Karpas-422 (cell line): ENCODE measurements around the gene EHF. TPM values are rescaled to one million over a fixed set of nuclear protein-coding genes. Genes with fewer than 3 reads are reported as not detected.

ENCODE experiments used
- DNase-seq: peaks from one replicate; pipeline ENCODE4 v3.0.0-alpha.2; 2015
- H2AFZ ChIP-seq: fragments of 200-600 bp; sonication (generic); 2 replicates; pipeline ENCODE4 v1.6.1; 2014; ENCODE audit warnings: antibody characterized with exemption, low read length, mixed read lengths
- H3K27ac ChIP-seq: fragments of 200-600 bp; sonication (generic); 2 replicates; pipeline ENCODE4 v1.5.1; 2014; ENCODE audit warnings: mild to moderate bottlenecking, low read length, moderate library complexity
- H3K27me3 ChIP-seq: fragments of 200-600 bp; sonication (generic); 2 replicates; pipeline ENCODE4 v1.6.1; 2014; ENCODE audit warnings: low read length, mixed read lengths
- H3K36me3 ChIP-seq: fragments of 200-600 bp; sonication (generic); 2 replicates; pipeline ENCODE4 v1.6.1; 2014; ENCODE audit warnings: low read length, mixed read lengths; ENCODE audit not compliant: insufficient read depth
- H3K4me1 ChIP-seq: fragments of 200-600 bp; sonication (generic); 2 replicates; pipeline ENCODE4 v1.6.1; 2014; ENCODE audit warnings: mild to moderate bottlenecking, low read length, mixed read lengths
- H3K4me2 ChIP-seq: fragments of 200-600 bp; sonication (generic); 2 replicates; pipeline ENCODE4 v1.6.1; 2014; ENCODE audit warnings: low read length, low read depth, mild to moderate bottlenecking; ENCODE audit not compliant: poor library complexity, severe bottlenecking
- H3K4me3 ChIP-seq: fragments of 200-600 bp; sonication (generic); 2 replicates; pipeline ENCODE4 v1.5.1; 2014; ENCODE audit warnings: mild to moderate bottlenecking, antibody characterized with exemption, low read length, mixed read lengths
- H3K79me2 ChIP-seq: fragments of 200-600 bp; sonication (generic); 2 replicates; pipeline ENCODE4 v1.6.1; 2014; ENCODE audit warnings: mild to moderate bottlenecking, low read length, mixed read lengths
- H3K9ac ChIP-seq: fragments of 200-600 bp; sonication (generic); 2 replicates; pipeline ENCODE4 v1.6.0; 2014; ENCODE audit warnings: low read length
- H3K9me2 ChIP-seq: fragments of 200-600 bp; sonication (generic), shearing (Covaris generic); replicated peaks from 2 replicates; pipeline ENCODE4 v1.6.0; 2014; ENCODE audit warnings: mild to moderate bottlenecking, low read length, moderate library complexity; ENCODE audit not compliant: insufficient read depth
- H3K9me3 ChIP-seq: fragments of 300-700, 200-600 bp; sonication (generic); 2 replicates; pipeline ENCODE4 v1.6.1; 2014; ENCODE audit warnings: low read length, mixed read lengths
- H4K20me1 ChIP-seq: fragments of 200-600 bp; sonication (generic); 2 replicates; pipeline ENCODE4 v1.6.1; 2014; ENCODE audit warnings: mild to moderate bottlenecking, antibody characterized with exemption, low read length, low read depth; ENCODE audit not compliant: insufficient read depth
- total RNA-seq: library from RNA; depleted of rRNA; stranded (reverse); fragments of >200 nt; shearing (Covaris generic); gene quantifications from 2 replicates; pipeline ENCODE4 v1.2.3, GENCODE V29; 2014; ENCODE audit warnings: low replicate concordance

The EHF gene
- total RNA-seq, 1 experiment from 2014 or later = not detected

DNA sequence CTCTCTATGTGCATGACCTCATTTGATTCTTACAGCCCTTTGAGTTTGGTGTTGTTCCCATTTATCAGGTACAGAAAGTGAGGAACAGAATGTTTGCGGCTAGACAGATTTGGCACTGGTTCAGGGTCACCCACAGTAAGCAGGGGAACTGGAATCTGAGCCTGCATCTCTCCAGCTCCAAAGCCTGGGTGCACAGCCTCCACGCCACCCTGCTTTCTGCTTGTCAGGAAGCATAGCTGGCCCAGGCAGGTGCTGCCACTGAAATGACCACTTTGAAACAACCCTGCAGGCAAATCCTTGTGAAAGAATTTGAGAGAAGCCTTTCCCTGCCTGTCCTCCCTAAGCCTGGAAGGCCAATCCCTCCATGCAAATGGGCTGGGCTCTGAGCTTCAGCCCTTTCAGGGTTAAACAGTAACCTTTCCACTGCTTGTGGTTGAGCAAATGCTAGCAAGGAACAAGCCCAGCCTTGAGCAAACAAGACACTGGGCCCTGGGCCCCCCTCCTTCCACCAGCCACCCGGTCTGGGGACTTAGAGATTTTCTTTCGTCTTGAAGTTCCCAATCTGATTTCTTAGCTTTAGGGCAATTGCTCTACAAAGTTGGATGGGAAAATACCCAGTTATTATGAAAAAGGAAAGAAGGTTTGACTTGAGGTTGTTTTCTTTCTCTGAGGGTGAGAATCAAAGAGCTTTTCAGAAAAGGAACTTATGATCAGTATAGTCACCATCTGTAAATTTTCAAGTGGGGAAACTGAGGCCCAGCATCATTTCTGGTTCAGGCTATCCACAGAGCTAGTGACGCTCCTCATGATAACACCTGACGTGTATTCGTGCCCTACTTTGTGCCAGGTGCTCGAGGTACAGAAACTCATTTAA is 19.4 kb downstream of the EHF start:
- H3K4me2 ChIP-seq = no peak overlapping the region

DNA sequence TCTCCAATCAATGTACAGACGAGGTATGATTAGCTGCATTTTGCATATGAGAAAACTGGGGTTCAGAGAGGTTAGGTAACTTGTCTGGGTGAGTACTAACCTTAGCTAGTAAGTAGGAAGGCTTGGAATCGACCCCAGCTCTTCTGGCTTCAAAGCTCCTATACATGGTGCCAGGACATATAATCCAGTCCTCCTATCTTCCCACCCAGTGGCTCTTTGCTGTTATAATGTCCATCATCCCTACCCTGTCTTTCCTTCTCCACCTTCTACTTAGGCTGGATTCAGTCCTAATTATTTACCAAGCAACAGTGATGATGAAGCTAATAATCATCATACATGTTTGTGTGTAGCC is 20.0 kb downstream of the EHF start:
- H3K4me3 ChIP-seq = no peak overlapping the region
- H3K27me3 ChIP-seq = no peaks in the 10 kb centered on the region
- H3K4me1 ChIP-seq = no peaks in the 10 kb centered on the region
- no peak overlapping the region for H3K4me2 ChIP-seq
- no peak overlapping the region for H3K27ac ChIP-seq
- H3K9ac ChIP-seq = no peak overlapping the region
- no peak overlapping the region for H2AFZ ChIP-seq
- no peaks in the 10 kb centered on the region for H4K20me1 ChIP-seq
- no peaks in the 10 kb centered on the region for H3K79me2 ChIP-seq
- H3K36me3 ChIP-seq = no peaks in the 10 kb centered on the region
- no peak for DNase-seq
- H3K9me3 ChIP-seq = no peaks in the 10 kb centered on the region
- no peaks in the 10 kb centered on the region for H3K9me2 ChIP-seq

More for the DNA sequence above, 19.4 kb downstream of the EHF start:
- Histone ChIP-seq H3K79me2 (no peaks in the 10 kb centered on the region), H3K27ac (no peak overlapping the region), H4K20me1 (no peaks in the 10 kb centered on the region), H3K9ac (no peak overlapping the region), H2AFZ (no peak overlapping the region), H3K4me1 (no peaks in the 10 kb centered on the region), H3K9me2 (no peaks in the 10 kb centered on the region), H3K4me3 (no peak overlapping the region), H3K27me3 (no peaks in the 10 kb centered on the region), H3K36me3 (no peaks in the 10 kb centered on the region), H3K9me3 (no peaks in the 10 kb centered on the region)
- no peak for DNase-seq

DNA sequence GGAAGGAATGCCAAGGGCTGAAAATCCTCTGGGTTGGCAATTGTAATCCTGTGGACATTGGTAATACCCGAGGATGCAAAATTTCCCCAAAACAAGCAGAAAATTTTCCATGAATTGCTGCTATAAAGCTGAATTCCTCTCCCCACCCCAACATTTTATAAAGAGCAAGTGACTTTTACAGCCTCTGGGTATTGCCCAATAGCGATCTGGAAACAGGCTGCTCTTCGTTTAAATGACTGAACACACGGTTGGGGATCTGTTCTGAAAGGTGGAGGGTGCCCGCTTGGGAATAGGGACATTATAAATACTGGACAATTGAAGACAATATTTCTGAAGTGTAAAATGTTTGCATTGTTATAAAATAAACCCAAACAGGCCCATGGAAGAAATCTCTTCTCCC is 20.6 kb downstream of the EHF start:
- Histone ChIP-seq H4K20me1 (no peaks in the 10 kb centered on the region), H2AFZ (no peak overlapping the region), H3K79me2 (no peaks in the 10 kb centered on the region), H3K9ac (no peak overlapping the region), H3K4me2 (no peak overlapping the region), H3K27ac (no peak overlapping the region), H3K27me3 (no peaks in the 10 kb centered on the region), H3K9me3 (no peaks in the 10 kb centered on the region), H3K4me1 (no peaks in the 10 kb centered on the region), H3K36me3 (no peaks in the 10 kb centered on the region), H3K4me3 (no peak overlapping the region), H3K9me2 (no peaks in the 10 kb centered on the region)
- no peak for DNase-seq

DNA sequence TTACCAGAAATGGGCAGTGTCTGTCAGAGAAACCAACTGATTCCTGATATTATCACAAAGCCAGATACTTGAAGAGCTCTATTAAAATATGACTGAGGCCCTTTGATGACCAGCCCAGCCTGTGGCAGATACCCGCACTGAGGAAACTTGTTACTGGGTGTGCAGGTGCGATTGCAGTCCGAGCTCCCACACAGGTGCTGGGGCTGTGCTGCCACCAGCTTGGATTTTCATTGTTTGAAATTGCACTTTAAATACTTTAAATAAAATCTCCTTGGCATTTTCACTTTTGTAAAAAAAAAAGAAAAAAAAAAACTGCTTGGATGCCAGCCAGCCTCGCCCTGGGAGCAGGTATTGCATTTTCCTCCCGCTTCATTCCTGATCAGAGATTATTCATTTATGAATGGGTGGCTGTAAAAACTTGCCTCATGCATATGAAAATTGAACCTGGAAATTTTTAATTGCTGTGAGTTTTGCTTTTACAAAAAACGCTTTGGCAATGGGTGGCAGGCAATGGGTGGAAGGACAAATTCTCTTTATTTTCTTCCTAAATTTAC is 21.2 kb downstream of the EHF start:
- H3K4me1 ChIP-seq = no peaks in the 10 kb centered on the region
- DNase-seq = no peak
- H3K36me3 ChIP-seq = no peaks in the 10 kb centered on the region
- no peak overlapping the region for H3K27ac ChIP-seq
- no peak overlapping the region for H3K9ac ChIP-seq
- no peaks in the 10 kb centered on the region for H3K9me3 ChIP-seq
- H2AFZ ChIP-seq = no peak overlapping the region
- H3K9me2 ChIP-seq = no peaks in the 10 kb centered on the region
- no peak overlapping the region for H3K4me2 ChIP-seq
- H3K79me2 ChIP-seq = no peaks in the 10 kb centered on the region
- no peak overlapping the region for H3K4me3 ChIP-seq
- no peaks in the 10 kb centered on the region for H3K27me3 ChIP-seq
- no peaks in the 10 kb centered on the region for H4K20me1 ChIP-seq

DNA sequence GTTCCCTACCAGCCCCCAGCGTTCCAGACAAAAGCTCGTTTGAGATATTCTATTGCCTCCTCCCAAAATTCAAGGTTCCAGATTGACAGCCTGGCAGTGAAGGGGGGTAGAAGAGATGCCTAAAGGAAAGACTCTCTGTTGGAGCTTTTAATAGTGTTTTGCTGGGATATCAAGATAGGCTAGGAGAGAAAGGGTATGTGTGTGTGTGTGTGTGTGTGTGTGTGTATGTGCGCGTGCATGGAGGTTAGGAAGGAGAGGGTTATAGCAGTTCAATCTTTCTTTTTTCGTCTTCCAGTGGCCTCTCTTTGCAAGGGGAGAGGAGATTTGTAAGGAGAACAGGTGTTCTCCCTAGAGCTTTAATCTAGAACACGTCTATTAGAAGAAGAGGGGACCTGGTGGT is 22.0 kb downstream of the EHF start:
- no peak overlapping the region for H2AFZ ChIP-seq
- no peak for DNase-seq
- H3K9me3 ChIP-seq = no peaks in the 10 kb centered on the region
- H3K27ac ChIP-seq = no peak overlapping the region
- no peaks in the 10 kb centered on the region for H3K9me2 ChIP-seq
- H3K4me1 ChIP-seq = no peaks in the 10 kb centered on the region
- H3K79me2 ChIP-seq = no peaks in the 10 kb centered on the region
- H3K4me3 ChIP-seq = no peak overlapping the region
- no peaks in the 10 kb centered on the region for H3K36me3 ChIP-seq
- no peak overlapping the region for H3K4me2 ChIP-seq
- H3K27me3 ChIP-seq = no peaks in the 10 kb centered on the region
- H3K9ac ChIP-seq = no peak overlapping the region
- H4K20me1 ChIP-seq = no peaks in the 10 kb centered on the region

DNA sequence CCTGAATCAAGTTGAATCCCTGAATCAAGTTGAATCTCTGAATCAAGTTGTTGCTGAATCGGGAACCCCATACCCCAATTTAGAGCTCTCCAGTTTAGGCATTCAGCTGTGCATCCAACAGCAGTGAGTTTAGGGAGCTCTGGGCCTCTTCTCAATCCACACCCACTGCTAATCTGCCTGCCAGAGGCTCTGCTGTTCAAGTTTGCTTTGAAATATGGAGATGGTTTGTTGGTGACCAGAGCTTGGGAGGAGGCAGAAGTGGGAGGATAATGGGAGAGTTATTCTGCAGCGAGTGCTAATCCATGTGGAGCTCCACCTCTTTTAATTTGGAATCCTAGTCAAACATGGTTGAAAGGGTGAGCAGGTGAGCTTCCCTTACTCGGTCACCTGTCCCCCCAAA is 22.4 kb downstream of the EHF start:
- Histone ChIP-seq H3K4me1 (no peaks in the 10 kb centered on the region), H3K4me2 (no peak overlapping the region), H3K27ac (no peak overlapping the region), H3K9ac (no peak overlapping the region), H3K27me3 (no peaks in the 10 kb centered on the region), H3K9me3 (no peaks in the 10 kb centered on the region), H4K20me1 (no peaks in the 10 kb centered on the region), H3K4me3 (no peak overlapping the region), H3K79me2 (no peaks in the 10 kb centered on the region), H3K9me2 (no peaks in the 10 kb centered on the region), H2AFZ (no peak overlapping the region), H3K36me3 (no peaks in the 10 kb centered on the region)
- DNase-seq = no peak

DNA sequence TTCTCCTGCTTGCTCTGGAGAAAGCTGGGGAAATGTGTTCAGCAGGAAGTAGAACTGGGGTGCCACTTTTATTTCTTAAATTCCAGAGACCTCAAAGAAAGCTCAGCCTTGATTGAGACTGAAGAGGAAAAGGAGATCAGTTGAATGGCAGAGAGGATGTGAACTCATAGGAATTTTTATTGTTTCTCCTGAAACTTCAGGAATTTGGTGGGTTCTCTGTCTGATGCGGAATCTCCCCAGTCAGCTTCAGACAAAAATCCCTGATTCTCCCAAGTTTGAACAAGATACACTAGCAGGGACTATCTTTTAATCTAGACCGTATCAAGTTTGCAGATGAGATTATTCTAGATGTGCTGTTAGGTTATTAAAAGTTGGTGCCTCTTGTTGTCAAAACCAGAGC is 23.0 kb downstream of the EHF start:
- no peaks in the 10 kb centered on the region for H3K79me2 ChIP-seq
- DNase-seq = no peak
- H3K9ac ChIP-seq = no peak overlapping the region
- H2AFZ ChIP-seq = no peak overlapping the region
- no peak overlapping the region for H3K27ac ChIP-seq
- no peak overlapping the region for H3K4me3 ChIP-seq
- no peaks in the 10 kb centered on the region for H3K36me3 ChIP-seq
- H3K9me3 ChIP-seq = no peaks in the 10 kb centered on the region
- no peaks in the 10 kb centered on the region for H3K4me1 ChIP-seq
- H3K4me2 ChIP-seq = no peak overlapping the region
- no peaks in the 10 kb centered on the region for H3K9me2 ChIP-seq
- H3K27me3 ChIP-seq = no peaks in the 10 kb centered on the region
- H4K20me1 ChIP-seq = no peaks in the 10 kb centered on the region

DNA sequence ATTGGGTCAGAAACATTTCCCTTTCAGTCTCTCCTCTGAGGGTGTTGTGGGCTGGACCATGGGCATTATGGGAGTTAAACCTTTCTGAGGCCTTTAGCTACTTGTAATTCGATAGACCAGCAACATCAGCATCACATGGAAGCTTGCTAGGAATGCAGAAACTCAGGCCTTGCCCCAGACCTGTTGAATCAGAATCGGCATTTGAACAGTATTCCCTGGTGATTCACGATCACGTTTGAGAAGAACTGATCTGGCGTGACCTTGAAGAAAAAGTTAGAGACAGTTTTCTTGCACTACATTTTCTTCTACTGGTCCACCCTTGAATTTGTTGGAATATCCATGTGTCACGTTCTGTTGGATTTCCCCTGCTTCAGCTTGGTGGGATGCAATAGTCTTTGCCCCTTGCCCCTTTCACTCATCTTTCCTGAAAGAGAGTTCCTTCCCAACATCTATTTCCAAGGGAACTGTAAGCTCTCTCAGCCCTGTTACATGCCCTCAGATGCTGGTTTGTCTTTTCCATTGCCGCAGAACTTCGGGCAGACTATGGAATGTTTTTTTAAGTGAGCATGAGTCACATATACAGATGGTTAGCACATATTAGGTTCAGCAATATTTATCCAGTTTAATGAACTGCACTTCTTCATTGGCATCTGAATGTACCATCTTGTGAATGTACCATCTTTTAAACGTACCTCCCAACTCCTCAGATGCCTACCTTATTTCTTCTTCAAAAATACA is 23.9 kb downstream of the EHF start:
- Histone ChIP-seq H3K79me2 (no peaks in the 10 kb centered on the region), H3K9me2 (no peaks in the 10 kb centered on the region), H3K9me3 (no peaks in the 10 kb centered on the region), H3K27ac (no peak overlapping the region), H2AFZ (no peak overlapping the region), H3K4me1 (peaks cover 3% of the 10 kb centered on the region; the same call in 1 of the 2 replicates), H4K20me1 (no peaks in the 10 kb centered on the region), H3K9ac (no peak overlapping the region), H3K36me3 (no peaks in the 10 kb centered on the region), H3K4me2 (no peak overlapping the region), H3K27me3 (no peaks in the 10 kb centered on the region), H3K4me3 (no peak overlapping the region)
- no peak for DNase-seq
